ENCODE measurements around the gene PLCG2.
A peak's percentile ranks its signal among the peaks of the same experiment; 100 is the strongest.
"Not testable (repeated sequence)": the region's sequence is repeated elsewhere in the genome, so short reads cannot be mapped to it uniquely, and the experiment has no call there.

Gene PLCG2

GRCh38 chr16:81869326-81869725 lies 90.2 kb downstream of the PLCG2 start:
- no peak for DNase-seq
- no peak for TF ChIP-seq GATA1 (IDR thresholded peaks at IDR 0.05; ENCODE audit: low read depth, low read length)
- TF ChIP-seq POLR2A (IDR thresholded peaks at IDR 0.05; ENCODE audit: low read length): no peak

GRCh38 chr16:81873206-81873605 lies 94.1 kb downstream of the PLCG2 start:
- no peak for TF ChIP-seq GATA1 (IDR thresholded peaks at IDR 0.05; ENCODE audit: low read depth, low read length)
- no peak for TF ChIP-seq POLR2A (IDR thresholded peaks at IDR 0.05; ENCODE audit: low read length)
- no peak for DNase-seq

GRCh38 chr16:81873843-81874752 lies 95.0 kb downstream of the PLCG2 start:
- TF ChIP-seq GATA1 (IDR thresholded peaks at IDR 0.05; ENCODE audit: low read depth, low read length) (no peak), POLR2A (IDR thresholded peaks at IDR 0.05; ENCODE audit: low read length) (no peak)
- DNase-seq: peak; percentile 55 to 65

GRCh38 chr16:81875461-81875860 lies 96.4 kb downstream of the PLCG2 start:
- DNase-seq: no peak
- TF ChIP-seq POLR2A (IDR thresholded peaks at IDR 0.05; ENCODE audit: low read length) (no peak), GATA1 (IDR thresholded peaks at IDR 0.05; ENCODE audit: low read depth, low read length) (no peak)

GRCh38 chr16:81876273-81876900 lies 97.3 kb downstream of the PLCG2 start:
- no peak for DNase-seq
- TF ChIP-seq POLR2A (IDR thresholded peaks at IDR 0.05; ENCODE audit: low read length) (no peak), GATA1 (IDR thresholded peaks at IDR 0.05; ENCODE audit: low read depth, low read length) (no peak)

GRCh38 chr16:81877490-81877889 lies 98.4 kb downstream of the PLCG2 start:
- not testable (repeated sequence) for DNase-seq

GRCh38 chr16:81878529-81878928 lies 99.4 kb downstream of the PLCG2 start:
- TF ChIP-seq GATA1 (IDR thresholded peaks at IDR 0.05; ENCODE audit: low read depth, low read length) (no peak), POLR2A (IDR thresholded peaks at IDR 0.05; ENCODE audit: low read length) (no peak)

GRCh38 chr16:81879625-81880024 lies 100.5 kb downstream of the PLCG2 start:
- DNase-seq: no peak
- no peak for TF ChIP-seq GATA1 (IDR thresholded peaks at IDR 0.05; ENCODE audit: low read depth, low read length)
- TF ChIP-seq POLR2A (IDR thresholded peaks at IDR 0.05; ENCODE audit: low read length): no peak

More at GRCh38 chr16:81878529-81878928, 99.4 kb downstream of the PLCG2 start:
- no peak for DNase-seq

GRCh38 chr16:81880816-81881215 lies 101.7 kb downstream of the PLCG2 start:
- DNase-seq: no peak
- TF ChIP-seq GATA1 (IDR thresholded peaks at IDR 0.05; ENCODE audit: low read depth, low read length) (no peak), POLR2A (IDR thresholded peaks at IDR 0.05; ENCODE audit: low read length) (no peak)

- DNase-seq: no peak
Measured at GRCh38 chr16:81881228-81881627, 102.1 kb downstream of the PLCG2 start.

GRCh38 chr16:81882559-81882958 lies 103.5 kb downstream of the PLCG2 start:
- no peak for TF ChIP-seq POLR2A (IDR thresholded peaks at IDR 0.05; ENCODE audit: low read length)
- no peak for TF ChIP-seq GATA1 (IDR thresholded peaks at IDR 0.05; ENCODE audit: low read depth, low read length)
- DNase-seq: no peak

More at GRCh38 chr16:81881228-81881627, 102.1 kb downstream of the PLCG2 start:
- TF ChIP-seq GATA1 (IDR thresholded peaks at IDR 0.05; ENCODE audit: low read depth, low read length): no peak
- no peak for TF ChIP-seq POLR2A (IDR thresholded peaks at IDR 0.05; ENCODE audit: low read length)

GRCh38 chr16:81883235-81883634 lies 104.1 kb downstream of the PLCG2 start:
- TF ChIP-seq GATA1 (IDR thresholded peaks at IDR 0.05; ENCODE audit: low read depth, low read length) (no peak), POLR2A (IDR thresholded peaks at IDR 0.05; ENCODE audit: low read length) (no peak)
- no peak for DNase-seq

- TF ChIP-seq POLR2A (IDR thresholded peaks at IDR 0.05; ENCODE audit: low read length) (no peak), GATA1 (IDR thresholded peaks at IDR 0.05; ENCODE audit: low read depth, low read length) (no peak)
- peak; percentile 24 to 44 for DNase-seq
Measured at GRCh38 chr16:81885976-81886586, 107.0 kb downstream of the PLCG2 start.
